Common myeloid progenitor, CD34-positive (primary cell): ENCODE data around the gene ZFHX3.
A peak's percentile ranks its signal among the peaks of the same experiment; 100 is the strongest.

ENCODE experiments used
- CTCF ChIA-PET: fragments of 350-600 bp; sonication (Branson Sonifier 250); formaldehyde crosslinking; loops from one replicate; lab custom pipeline; 2021; ENCODE audit warnings: antibody characterized with exemption; lab: Charles Lee
- POLR2A ChIA-PET: fragments of 350-600 bp; sonication (Branson Sonifier 250); formaldehyde crosslinking; loops from one replicate; lab custom pipeline; 2021; ENCODE audit warnings: antibody characterized with exemption; lab: Charles Lee
- DNase-seq, 3 donors: peaks; one replicate each; pipeline versions ENCODE4 v3.0.0 to v3.0.0-alpha.2; 2013
- H3K27ac ChIP-seq, 2 experiments: 1 replicate in 1 of 2; 2 replicates in 1 of 2; pipeline ENCODE4 v1.7.0; 2013; ENCODE audit warnings: inconsistent platforms in 2 of 2, low read length in 2 of 2, mild to moderate bottlenecking in 2 of 2, low read depth in 1 of 2, moderate library complexity in 1 of 2; ENCODE audit not compliant: severe bottlenecking in 2 of 2, insufficient read depth in 1 of 2, poor library complexity in 1 of 2
- H3K27me3 ChIP-seq, 5 experiments: replicated peaks in 2 of 5; 1 replicate in 3 of 5; 2 replicates in 2 of 5; pipeline versions ENCODE4 v1.6.1 to v1.7.0; 2013; ENCODE audit warnings: low read length in 4 of 5, mild to moderate bottlenecking in 2 of 5, moderate library complexity in 2 of 5, inconsistent platforms in 1 of 5; ENCODE audit not compliant: insufficient read depth in 5 of 5, control insufficient read depth in 4 of 5
- H3K36me3 ChIP-seq, 4 experiments: 1 replicate in 2 of 4; 2 replicates in 2 of 4; pipeline versions ENCODE4 v1.6.1 to v1.7.0; 2013; ENCODE audit warnings: low read length in 3 of 4, control low read depth in 1 of 4, mild to moderate bottlenecking in 1 of 4; ENCODE audit not compliant: control insufficient read depth in 4 of 4, insufficient read depth in 4 of 4
- H3K4me1 ChIP-seq, 4 experiments: 1 replicate in 3 of 4; 2 replicates in 1 of 4; pipeline versions ENCODE4 v1.6.1 to v1.7.1; 2013; ENCODE audit warnings: low read length in 3 of 4, mild to moderate bottlenecking in 3 of 4, control low read depth in 1 of 4, inconsistent platforms in 1 of 4, moderate library complexity in 1 of 4; ENCODE audit not compliant: control insufficient read depth in 4 of 4, insufficient read depth in 4 of 4; ENCODE audit errors: control extremely low read depth in 1 of 4
- H3K4me3 ChIP-seq, 7 experiments: 1 replicate in 4 of 7; 2 replicates in 3 of 7; pipeline versions ENCODE4 v1.5.1 to v1.7.0; 2013; ENCODE audit warnings: mild to moderate bottlenecking in 7 of 7, low read length in 6 of 7, moderate library complexity in 6 of 7, inconsistent platforms in 2 of 7, low read depth in 2 of 7, control low read depth in 1 of 7; ENCODE audit not compliant: insufficient read depth in 4 of 7, control insufficient read depth in 1 of 7; ENCODE audit errors: extremely low read depth in 1 of 7
- H3K9me3 ChIP-seq, 5 experiments: 1 replicate in 4 of 5; 2 replicates in 1 of 5; pipeline versions ENCODE4 v1.6.1 to v1.7.1; 2013; ENCODE audit warnings: low read length in 4 of 5, mild to moderate bottlenecking in 2 of 5, inconsistent platforms in 1 of 5, low read depth in 1 of 5, moderate library complexity in 1 of 5; ENCODE audit not compliant: control insufficient read depth in 4 of 5, insufficient read depth in 2 of 5; ENCODE audit errors: control extremely low read depth in 1 of 5
- WGBS: methylation state at CpG from one replicate; pipeline ENCODE4 v1.1.5; 2013; ENCODE audit not compliant: insufficient coverage; 5-methylcytosine and 5-hydroxymethylcytosine counted together

ZFHX3 gene

DNA sequence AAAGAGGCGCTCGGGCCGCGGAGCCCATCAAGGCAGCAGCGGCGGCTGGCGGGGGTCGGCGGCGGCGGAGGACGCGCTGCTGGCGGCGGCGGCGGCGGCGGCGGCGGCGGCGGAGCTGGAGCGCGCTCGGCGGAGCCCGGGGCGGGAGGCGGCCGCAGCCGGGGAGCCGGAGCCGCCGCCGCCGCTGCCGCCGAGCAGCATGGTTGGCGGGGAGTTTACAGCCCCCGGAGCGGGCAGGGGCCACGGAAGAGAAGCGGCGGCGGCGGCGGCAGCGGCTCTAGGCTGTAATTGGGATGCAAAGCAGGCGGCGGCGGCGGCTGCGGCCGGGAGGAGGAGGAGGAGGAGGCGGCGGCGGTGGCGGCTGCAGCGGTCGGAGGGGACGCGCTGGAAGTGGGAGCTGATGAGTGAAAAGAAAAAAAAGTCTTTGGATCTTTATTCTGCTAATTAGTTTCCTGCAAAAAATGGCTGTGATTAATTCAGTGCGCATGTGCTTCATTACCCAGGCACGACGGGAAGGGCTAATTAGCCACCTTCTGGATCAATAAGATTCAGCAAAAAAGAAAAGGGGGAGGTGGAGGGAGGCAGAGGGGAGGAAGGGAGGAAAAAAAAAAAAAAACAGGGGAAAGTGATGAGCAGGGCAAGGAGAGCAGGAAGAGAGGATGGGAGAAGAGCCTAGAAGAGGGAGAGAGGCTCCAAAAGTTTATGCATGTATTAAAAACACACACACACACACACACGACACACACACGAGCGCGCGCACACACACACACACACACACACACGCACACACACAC lies 10.9 kb upstream of the ZFHX3 start:
- WGBS: under 1% methylated on average over 55 of the region's 72 CpGs
- ChIA-PET POLR2A (interaction anchor here (0.6 to 0.7 kb wide), 2 partner anchors 14 to 101 kb away, joined by 3 to 4 read pairs; no protein-coding TSS in a partner anchor), CTCF (interaction anchor here (0.7 to 1.0 kb wide), 3 partner anchors 143 to 408 kb away, joined by 3 read pairs; no protein-coding TSS in a partner anchor)
- Histone ChIP-seq H3K36me3 (no peaks in the 10 kb centered on the region), H3K4me3 (peak overlapping the region; percentile 60 to 82 (median 72)), H3K27me3 (peaks cover 15 to 55% (median 33%) of the 10 kb centered on the region in 5 experiments), H3K27ac (no peak overlapping the region), H3K4me1 (peaks cover 13 to 60% (median 56%) of the 10 kb centered on the region in 4 experiments), H3K9me3 (no peaks in the 10 kb centered on the region)
- peak in 1 of 3 donors; percentile 62 for DNase-seq

DNA sequence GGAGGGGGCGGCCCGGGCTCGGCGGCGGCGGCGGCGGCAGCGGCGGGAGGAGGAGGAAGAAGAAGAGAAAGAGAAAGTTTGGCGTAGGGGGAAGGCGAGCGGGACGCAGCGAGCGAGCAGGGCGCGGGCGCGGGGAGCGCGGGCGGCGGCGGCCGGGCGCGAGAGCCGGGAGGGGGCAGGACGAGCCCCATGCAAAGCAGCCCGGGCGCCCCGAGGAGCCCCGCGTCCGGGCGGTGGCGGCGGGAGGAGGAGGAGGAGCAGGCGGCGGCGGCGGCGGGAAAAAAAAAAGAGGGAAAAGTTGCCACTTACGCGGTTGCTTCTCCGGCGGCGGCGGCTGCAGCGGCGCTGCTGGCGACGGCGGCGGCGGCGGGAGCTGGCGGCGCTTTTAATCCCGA lies 10.3 kb upstream of the ZFHX3 start:
- Histone ChIP-seq H3K4me1 (peaks cover 13 to 58% (median 50%) of the 10 kb centered on the region in 4 experiments), H3K4me3 (peak overlapping the region in 6 of 7 experiments; percentile 43 to 82 (median 70)), H3K27me3 (peaks cover 14 to 52% (median 30%) of the 10 kb centered on the region in 5 experiments), H3K27ac (no peak overlapping the region), H3K36me3 (no peaks in the 10 kb centered on the region), H3K9me3 (no peaks in the 10 kb centered on the region)
- ChIA-PET CTCF (interaction anchor here (0.7 to 1.0 kb wide), 3 partner anchors 144 to 408 kb away, joined by 3 read pairs; no protein-coding TSS in a partner anchor), POLR2A (interaction anchor here (0.7 kb wide), 1 partner anchor 13 kb away, joined by 4 read pairs; no protein-coding TSS in a partner anchor)
- 0% methylated on average over 38 of the region's 61 CpGs for WGBS
- peak in 2 of 3 donors; percentile 64 to 72 for DNase-seq

- H3K9me3 ChIP-seq: no peaks in the 10 kb centered on the region
- under 1% methylated on average over 50 of the region's 101 CpGs for WGBS
- peak overlapping the region; percentile 43 to 82 (median 70) for H3K4me3 ChIP-seq
- ChIA-PET POLR2A (interaction anchor here (0.5 kb wide), 1 partner anchor 109 kb away, joined by 4 read pairs; no protein-coding TSS in a partner anchor), CTCF (interaction anchor here (0.8 to 1.0 kb wide), 2 partner anchors 13 to 25 kb away, joined by 3 read pairs; no protein-coding TSS in a partner anchor)
- H3K27ac ChIP-seq: no peak overlapping the region
- peaks cover 8 to 47% (median 30%) of the 10 kb centered on the region in 5 experiments for H3K27me3 ChIP-seq
- H3K4me1 ChIP-seq: peaks cover 13 to 52% (median 43%) of the 10 kb centered on the region in 4 experiments
- H3K36me3 ChIP-seq: no peaks in the 10 kb centered on the region
- DNase-seq: peak in 1 of 3 donors; percentile 57
Measured at GRCh38 chr16:73057291-73058210, 9.6 kb upstream of the ZFHX3 start.

DNA sequence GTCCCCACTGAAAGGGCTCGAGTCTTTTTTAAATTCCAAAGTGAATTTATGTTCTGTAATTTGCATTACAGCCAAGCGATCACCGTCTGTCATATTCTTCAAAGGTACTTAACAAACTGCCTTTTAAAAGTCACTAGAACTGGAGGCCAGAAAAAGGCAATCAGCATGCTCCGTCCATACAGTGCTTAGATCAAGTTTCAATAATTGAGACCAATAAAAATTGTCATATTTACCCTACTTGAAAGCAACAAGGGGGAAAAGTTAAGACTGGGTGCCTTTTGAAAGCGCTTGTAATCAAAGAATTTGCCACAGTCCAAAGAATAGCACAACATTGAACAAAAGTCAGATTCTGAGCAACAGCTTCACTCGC lies 9.0 kb upstream of the ZFHX3 start:
- peaks cover 13 to 51% (median 42%) of the 10 kb centered on the region in 4 experiments for H3K4me1 ChIP-seq
- no CpG with 5 or more reads among the region's 6 CpGs for WGBS
- no peaks in the 10 kb centered on the region for H3K36me3 ChIP-seq
- H3K4me3 ChIP-seq: peak overlapping the region in 5 of 7 experiments; percentile 70 to 82 (median 72)
- CTCF ChIA-PET: interaction anchor here (0.6 to 1.7 kb wide), 7 partner anchors 11 to 224 kb away, joined by 3 to 6 read pairs (median 3); no protein-coding TSS in a partner anchor
- no peaks in the 10 kb centered on the region for H3K9me3 ChIP-seq
- POLR2A ChIA-PET: no interaction called here
- no peak for DNase-seq
- H3K27ac ChIP-seq: no peak overlapping the region
- peaks cover 8 to 40% (median 24%) of the 10 kb centered on the region in 5 experiments for H3K27me3 ChIP-seq

DNA sequence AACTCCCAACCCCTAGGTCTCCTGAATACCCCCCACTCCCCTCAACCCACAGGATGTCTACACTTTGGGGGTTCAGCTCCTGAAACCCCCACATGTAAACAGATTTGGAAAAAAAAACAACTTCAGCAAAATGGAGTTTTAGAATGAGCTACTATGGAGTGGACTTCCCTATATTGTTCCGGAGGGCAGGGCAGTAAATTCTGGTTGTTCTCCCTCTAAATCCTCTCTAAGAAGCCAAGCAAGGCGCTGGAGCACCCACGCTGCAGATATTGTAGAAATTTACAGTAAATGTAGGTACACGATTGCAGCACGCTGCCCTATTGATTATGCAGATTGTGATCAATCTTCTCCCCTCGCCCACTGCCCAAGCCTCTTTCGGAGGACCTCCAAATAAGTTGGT lies 8.5 kb upstream of the ZFHX3 start:
- POLR2A ChIA-PET: interaction anchor here (0.6 kb wide), 1 partner anchor 100 kb away, joined by 3 read pairs; no protein-coding TSS in a partner anchor
- H3K27me3 ChIP-seq: peaks cover 7 to 36% (median 22%) of the 10 kb centered on the region in 5 experiments
- peak overlapping the region in 3 of 7 experiments; percentile 6 to 70 (median 46) for H3K4me3 ChIP-seq
- no peaks in the 10 kb centered on the region for H3K9me3 ChIP-seq
- CTCF ChIA-PET: interaction anchor here (0.6 to 1.7 kb wide), 7 partner anchors 11 to 224 kb away, joined by 3 to 6 read pairs (median 3); no protein-coding TSS in a partner anchor
- no peak overlapping the region for H3K27ac ChIP-seq
- 74% methylated on average over 5 of the region's 7 CpGs for WGBS
- H3K4me1 ChIP-seq: peaks cover 13 to 51% (median 42%) of the 10 kb centered on the region in 4 experiments
- DNase-seq: no peak
- no peaks in the 10 kb centered on the region for H3K36me3 ChIP-seq

DNA sequence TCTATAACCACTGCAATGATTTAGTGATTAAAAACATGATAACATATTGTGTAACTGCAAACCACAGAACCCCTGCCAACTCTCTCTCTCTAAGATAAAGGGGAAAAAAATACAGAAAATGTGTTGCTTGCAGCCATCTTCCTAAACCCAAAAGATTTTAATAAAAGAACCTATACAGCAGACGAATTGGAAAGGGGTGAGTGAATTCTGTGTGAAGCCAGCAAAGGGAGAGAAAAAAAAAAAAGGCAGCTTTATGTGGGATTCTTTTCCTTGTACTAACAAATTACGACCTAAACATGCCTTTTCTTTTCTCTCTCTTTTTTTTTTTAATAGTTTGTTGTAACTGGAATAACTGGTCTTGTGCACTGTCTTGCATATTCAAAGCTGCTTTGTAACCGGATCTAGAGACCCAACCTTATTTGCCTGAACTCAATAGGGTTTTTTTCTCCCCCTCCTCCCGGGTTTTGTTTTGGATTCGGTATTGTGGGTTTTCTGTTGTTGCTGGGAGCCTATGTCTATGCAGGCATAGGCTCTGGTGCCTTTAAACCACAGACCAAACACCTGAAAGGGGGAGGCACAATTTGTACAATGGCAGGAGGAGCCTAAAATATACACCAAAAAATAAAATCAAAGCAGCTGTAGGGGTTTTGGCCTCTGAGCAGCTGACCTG lies 7.0 kb upstream of the ZFHX3 start:
- CTCF ChIA-PET: interaction anchor here (1.1 to 1.7 kb wide), 4 partner anchors 100 to 222 kb away, joined by 3 to 6 read pairs (median 4); no protein-coding TSS in a partner anchor
- no CpG with 5 or more reads among the region's 5 CpGs for WGBS
- peaks cover 13 to 51% (median 42%) of the 10 kb centered on the region in 4 experiments for H3K4me1 ChIP-seq

More for the DNA sequence above, 7.0 kb upstream of the ZFHX3 start:
- Histone ChIP-seq H3K9me3 (no peaks in the 10 kb centered on the region), H3K4me3 (peak overlapping the region in 1 of 7 experiments; percentile 38), H3K27me3 (peaks cover 0 to 22% (median 10%) of the 10 kb centered on the region in 5 experiments), H3K27ac (no peak overlapping the region), H3K36me3 (no peaks in the 10 kb centered on the region)
- peak in 2 of 3 donors; percentile 71 to 79 for DNase-seq
- POLR2A ChIA-PET: interaction anchor here (0.6 kb wide), 3 partner anchors 16 to 1316 kb away, joined by 3 to 5 read pairs (median 4); no protein-coding TSS in a partner anchor
